Subcutaneous adipose tissue (tissue), 4 donors: ENCODE measurements around the gene COQ9. TPM values are rescaled to one million over a fixed set of nuclear protein-coding genes. Genes with fewer than 3 reads are reported as not detected.

Experiments used
- CTCF ChIP-seq: fragments of 450-650 bp; IDR thresholded peaks from one replicate; pipeline ENCODE4 v1.5.1; 2016; ENCODE audit warnings: low read depth, mild to moderate bottlenecking, control low read depth, antibody characterized with exemption, moderate library complexity
- total RNA-seq, 4 donors: library from RNA; depleted of rRNA; stranded (reverse); fragments of >200 nt; gene quantifications; one replicate each; pipeline ENCODE4 v1.1.0, GENCODE V29; 2016

The COQ9 gene
- total RNA-seq, 4 donors from 2014 or later: 23.5 to 49.5 (median 30.1) TPM

- TF ChIP-seq CTCF: no peak
Observed at GRCh38 chr16:57505169-57505568, 57.9 kb downstream of the COQ9 start.

- TF ChIP-seq CTCF: no peak
Observed at GRCh38 chr16:57507136-57508034, 60.1 kb downstream of the COQ9 start.

GRCh38 chr16:57508035-57508425 is 60.8 kb downstream of the COQ9 start:
- TF ChIP-seq CTCF: no peak

GRCh38 chr16:57509231-57509923 is 62.1 kb downstream of the COQ9 start:
- no peak for TF ChIP-seq CTCF

- no peak for TF ChIP-seq CTCF
Observed at GRCh38 chr16:57510016-57510871, 63.0 kb downstream of the COQ9 start.

Other genes with a start within 250 kb of the COQ9 start
- gene ARL2BP, start 202.2 kb upstream of the COQ9 start, total RNA-seq: 10 to 100 TPM; 48.8 to 94.1 (median 59.6) TPM
- 1 to 10 TPM in 3 of 4 donors, under 1 TPM in 1; 0.51 to 3.0 (median 2.2) TPM for gene PLLP, start 162.8 kb upstream of the COQ9 start, total RNA-seq
- 1 to 10 TPM in 1 of 4 donors, under 1 TPM in 1, not detected in 2; 0.33 to 3.9 TPM for gene CCL22, start 88.7 kb upstream of the COQ9 start, total RNA-seq
- gene CX3CL1, start 75.0 kb upstream of the COQ9 start, total RNA-seq: 10 to 100 TPM in 1 of 4 donors, 1 to 10 TPM in 3; 4.7 to 25.4 (median 6.2) TPM
- not detected for gene CCL17, start 42.7 kb upstream of the COQ9 start, total RNA-seq
- 10 to 100 TPM; 18.5 to 36.7 (median 20.6) TPM for gene CIAPIN1, start 94 bp upstream of the COQ9 start, total RNA-seq
- gene POLR2C, start 15.2 kb downstream of the COQ9 start, total RNA-seq: 10 to 100 TPM; 66.9 to 77.7 (median 67.6) TPM
- 10 to 100 TPM in 1 of 4 donors, 1 to 10 TPM in 3; 3.6 to 12.8 (median 7.3) TPM for gene DOK4, start 39.0 kb downstream of the COQ9 start, total RNA-seq
- gene CCDC102A, start 89.1 kb downstream of the COQ9 start, total RNA-seq: 1 to 10 TPM; 5.5 to 7.0 (median 6.2) TPM
- gene ADGRG5, start 95.2 kb downstream of the COQ9 start, total RNA-seq: under 1 TPM in 1 of 4 donors, not detected in 3; 0.51 TPM
- gene ADGRG1, start 181.2 kb downstream of the COQ9 start, total RNA-seq: 10 to 100 TPM; 10.0 to 92.5 (median 21.2) TPM
- 1 to 10 TPM in 2 of 4 donors, under 1 TPM in 1, not detected in 1; 0.44 to 4.0 (median 2.1) TPM for gene ADGRG3, start 220.8 kb downstream of the COQ9 start, total RNA-seq
- under 1 TPM in 1 of 4 donors, not detected in 3; 0.33 TPM for gene DRC7, start 247.3 kb downstream of the COQ9 start, total RNA-seq